Esophagus (tissue), 2 donors: ENCODE results near the gene MNAT1. TPM values are rescaled to one million over a fixed set of nuclear protein-coding genes. Genes with fewer than 3 reads are reported as not detected.

ENCODE experiments used
- H3K27ac ChIP-seq, 2 donors: one replicate each; pipeline ENCODE4 v1.5.1; 2013; ENCODE audit warnings: low read depth in 2 of 2, mild to moderate bottlenecking in 2 of 2, inconsistent platforms in 1 of 2, low read length in 1 of 2, moderate library complexity in 1 of 2
- H3K27me3 ChIP-seq, 2 donors: one replicate each; pipeline ENCODE4 v1.6.1; 2013; ENCODE audit warnings: low read length in 2 of 2, control low read depth in 1 of 2, mild to moderate bottlenecking in 1 of 2; ENCODE audit not compliant: insufficient read depth in 2 of 2, control insufficient read depth in 1 of 2
- H3K36me3 ChIP-seq, 2 donors: one replicate each; pipeline ENCODE4 v1.6.1; 2013; ENCODE audit warnings: low read length in 1 of 2; ENCODE audit not compliant: control insufficient read depth in 2 of 2, insufficient read depth in 2 of 2
- H3K4me1 ChIP-seq, 2 donors: one replicate each; pipeline ENCODE4 v1.6.1; 2013; ENCODE audit warnings: low read length in 1 of 2; ENCODE audit not compliant: control insufficient read depth in 2 of 2, insufficient read depth in 2 of 2
- H3K4me3 ChIP-seq, 2 donors: one replicate each; pipeline ENCODE4 v1.5.1; 2013; ENCODE audit warnings: low read length in 2 of 2, mild to moderate bottlenecking in 2 of 2, low read depth in 1 of 2, moderate library complexity in 1 of 2
- H3K9me3 ChIP-seq, 2 donors: one replicate each; pipeline ENCODE4 v1.6.1; 2013; ENCODE audit warnings: mild to moderate bottlenecking in 2 of 2, low read depth in 1 of 2, low read length in 1 of 2, moderate library complexity in 1 of 2; ENCODE audit not compliant: control insufficient read depth in 2 of 2, insufficient read depth in 1 of 2
- WGBS, 2 donors: extraction: QIAGEN DNeasy Blood & Tissue Kit; methylation state at CpG; one replicate each; pipeline ENCODE4 v1.1.7; 2013; 5-methylcytosine and 5-hydroxymethylcytosine counted together
- polyA plus RNA-seq, 2 donors: library from polyadenylated mRNA; stranded (reverse); fragments of 200-250 nt; gene quantifications; one replicate each; pipeline ENCODE4 v1.2.3, GENCODE V29; 2013
- donor health status: healthy with polysubstance abuse.
- donor health status: Bipolar disorder and iron deficiency.

The MNAT1 gene
- polyA plus RNA-seq, 2 donors: 13.4 to 18.1 TPM

DNA sequence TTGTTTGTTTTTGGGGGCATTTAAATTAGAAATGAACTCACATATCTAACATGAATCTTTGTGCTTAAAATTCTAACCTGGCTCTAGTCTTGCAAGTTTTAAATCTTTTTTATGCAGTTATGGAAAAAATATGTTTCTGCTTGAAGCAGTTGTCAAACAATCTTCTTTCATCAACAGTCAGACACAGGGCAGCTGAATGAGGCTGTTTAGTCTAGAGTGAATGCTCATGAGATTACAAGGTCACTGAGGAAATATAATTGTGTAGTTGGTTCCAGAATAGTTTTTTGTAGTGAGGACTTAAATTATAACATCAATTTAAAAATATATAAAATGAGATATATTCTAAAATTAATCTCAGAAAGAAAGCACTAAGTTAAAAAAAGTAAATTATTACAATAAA is 169.8 kb downstream of the MNAT1 start:
- Histone ChIP-seq H3K27me3 (no peaks in the 10 kb centered on the region), H3K27ac (no peak overlapping the region), H3K4me1 (no peaks in the 10 kb centered on the region), H3K9me3 (no peaks in the 10 kb centered on the region), H3K4me3 (no peak overlapping the region), H3K36me3 (no peaks in the 10 kb centered on the region)

GRCh38 chr14:60905923-60906322 is 171.4 kb downstream of the MNAT1 start:
- Histone ChIP-seq H3K27me3 (no peaks in the 10 kb centered on the region), H3K36me3 (no peaks in the 10 kb centered on the region), H3K27ac (no peak overlapping the region), H3K4me3 (no peak overlapping the region), H3K4me1 (no peaks in the 10 kb centered on the region), H3K9me3 (no peaks in the 10 kb centered on the region)

GRCh38 chr14:60915781-60916180 is 181.2 kb downstream of the MNAT1 start:
- no peaks in the 10 kb centered on the region for H3K27me3 ChIP-seq
- 82 to 97% methylated on average over 3 of the region's 3 CpGs for WGBS, 2 donors

DNA sequence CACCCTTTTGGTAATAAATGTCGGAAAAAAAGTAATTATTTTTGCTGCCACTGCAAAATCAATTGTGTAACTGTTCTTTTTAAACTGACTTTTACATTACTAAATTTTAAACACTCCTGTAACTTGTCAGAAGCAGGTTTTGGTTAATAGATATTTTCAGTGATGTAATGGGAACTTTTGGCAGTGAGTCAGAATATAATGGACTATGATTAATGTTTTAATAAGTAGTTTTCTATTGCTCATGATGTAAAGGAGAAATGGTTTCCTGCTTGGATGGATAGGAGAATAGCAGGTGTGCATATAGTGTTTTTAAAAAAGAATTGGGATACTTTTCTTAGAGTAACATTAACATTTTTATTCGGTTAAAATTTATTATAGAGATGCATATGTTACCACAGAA is 187.5 kb downstream of the MNAT1 start:
- Histone ChIP-seq H3K36me3 (no peaks in the 10 kb centered on the region), H3K9me3 (no peaks in the 10 kb centered on the region), H3K4me3 (no peak overlapping the region), H3K27ac (no peak overlapping the region), H3K4me1 (no peaks in the 10 kb centered on the region), H3K27me3 (no peaks in the 10 kb centered on the region)
- WGBS, 2 donors: 94 to 95% methylated on average over 2 of the region's 2 CpGs

More at GRCh38 chr14:60915781-60916180, 181.2 kb downstream of the MNAT1 start:
- no peaks in the 10 kb centered on the region for H3K9me3 ChIP-seq
- H3K4me3 ChIP-seq: no peak overlapping the region
- no peaks in the 10 kb centered on the region for H3K4me1 ChIP-seq
- H3K27ac ChIP-seq: no peak overlapping the region
- H3K36me3 ChIP-seq: peaks cover 0 to 3% of the 10 kb centered on the region in 2 donors

DNA sequence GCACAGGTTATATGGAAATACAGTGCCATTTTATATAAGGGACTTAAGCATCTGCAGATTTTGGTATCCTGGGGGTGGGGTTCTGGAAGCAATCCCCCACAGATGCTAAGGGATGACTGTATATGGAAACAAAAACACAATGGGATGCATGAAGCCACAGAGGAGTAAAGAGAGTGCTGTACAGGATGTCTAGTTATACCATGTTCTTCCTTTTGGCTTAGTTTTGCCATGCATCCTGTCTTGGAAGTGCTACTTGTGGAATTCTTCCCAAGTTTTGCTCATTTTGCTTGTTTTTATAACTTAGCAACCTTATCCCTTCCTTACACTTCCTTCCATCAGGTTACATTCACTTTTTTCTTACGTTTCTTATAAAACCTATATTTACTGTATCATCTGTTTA is 190.7 kb downstream of the MNAT1 start:
- no peaks in the 10 kb centered on the region for H3K27me3 ChIP-seq
- no peaks in the 10 kb centered on the region for H3K4me1 ChIP-seq
- no peaks in the 10 kb centered on the region for H3K9me3 ChIP-seq
- 86 to 89% methylated on average over 1 of the region's 1 CpG for WGBS, 2 donors
- H3K36me3 ChIP-seq: no peaks in the 10 kb centered on the region
- H3K27ac ChIP-seq: no peak overlapping the region
- H3K4me3 ChIP-seq: no peak overlapping the region

GRCh38 chr14:60926002-60926401 is 191.4 kb downstream of the MNAT1 start:
- 88 to 92% methylated on average over 3 of the region's 3 CpGs for WGBS, 2 donors
- no peaks in the 10 kb centered on the region for H3K9me3 ChIP-seq
- no peaks in the 10 kb centered on the region for H3K36me3 ChIP-seq
- H3K27me3 ChIP-seq: no peaks in the 10 kb centered on the region
- no peaks in the 10 kb centered on the region for H3K4me1 ChIP-seq
- H3K4me3 ChIP-seq: no peak overlapping the region
- no peak overlapping the region for H3K27ac ChIP-seq

DNA sequence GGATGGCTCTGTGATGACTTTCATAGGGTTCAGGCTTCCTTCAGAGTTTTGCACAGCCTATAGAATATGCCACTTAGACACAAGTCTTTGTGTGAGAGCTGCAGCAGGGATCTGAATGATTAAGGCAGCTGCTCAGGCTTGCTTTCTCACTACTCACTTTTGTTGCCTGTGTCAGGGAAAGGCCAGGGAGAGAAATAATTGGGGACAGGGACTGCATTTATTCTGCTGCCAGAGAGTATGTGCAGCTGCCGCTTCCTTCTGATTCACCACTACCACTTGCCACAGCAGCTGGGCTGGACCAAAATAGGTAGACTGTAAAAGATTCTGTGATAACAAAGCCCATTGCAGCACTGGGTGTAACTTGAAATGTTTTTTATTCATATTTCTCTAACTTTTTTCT is 196.7 kb downstream of the MNAT1 start:
- Histone ChIP-seq H3K36me3 (no peaks in the 10 kb centered on the region), H3K4me1 (no peaks in the 10 kb centered on the region), H3K27me3 (no peaks in the 10 kb centered on the region), H3K9me3 (no peaks in the 10 kb centered on the region), H3K4me3 (no peak overlapping the region), H3K27ac (no peak overlapping the region)
- WGBS, 2 donors: 86 to 92% methylated on average over 1 of the region's 1 CpG

DNA sequence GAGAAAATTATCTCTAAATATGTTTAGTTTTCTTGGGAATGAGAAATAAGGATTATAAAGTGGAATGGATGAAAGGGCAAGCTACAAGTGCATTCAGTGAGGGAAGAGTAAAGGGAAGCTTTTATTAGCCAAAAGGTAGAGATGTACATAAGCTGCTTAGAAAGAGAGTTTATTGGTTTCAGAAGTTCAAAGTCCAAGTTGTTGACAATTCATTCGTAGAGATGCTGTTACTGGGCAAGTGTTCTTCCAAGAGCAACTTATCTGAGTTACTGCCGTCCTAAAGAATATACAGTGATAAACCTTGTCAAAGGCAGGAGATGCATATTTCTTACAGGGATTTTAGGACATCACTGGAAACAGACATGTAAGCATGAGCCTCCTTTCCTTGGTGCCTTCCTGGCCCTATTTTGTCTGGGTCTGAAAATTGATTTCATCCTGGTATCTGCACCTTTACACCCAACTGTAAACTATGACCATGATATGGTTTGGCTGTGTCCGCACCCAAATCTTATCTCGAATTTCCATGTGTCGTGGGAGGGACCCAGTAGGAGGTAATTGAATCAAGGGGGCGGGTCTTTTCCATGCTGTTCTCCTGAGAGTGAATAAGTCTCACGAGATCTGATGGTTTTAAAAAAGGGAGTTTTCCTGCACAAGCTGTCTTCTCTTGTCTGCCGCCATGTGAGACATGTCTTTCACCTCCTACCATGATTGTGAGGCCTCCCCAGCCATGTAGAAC is 199.5 kb downstream of the MNAT1 start:
- no peaks in the 10 kb centered on the region for H3K36me3 ChIP-seq
- H3K27me3 ChIP-seq: no peaks in the 10 kb centered on the region
- no peak overlapping the region for H3K27ac ChIP-seq
- whole genome bisulfite sequencing, 2 donors: 73 to 92% methylated on average over 8 of the region's 8 CpGs
- no peak overlapping the region for H3K4me3 ChIP-seq
- H3K4me1 ChIP-seq: no peaks in the 10 kb centered on the region
- no peaks in the 10 kb centered on the region for H3K9me3 ChIP-seq

DNA sequence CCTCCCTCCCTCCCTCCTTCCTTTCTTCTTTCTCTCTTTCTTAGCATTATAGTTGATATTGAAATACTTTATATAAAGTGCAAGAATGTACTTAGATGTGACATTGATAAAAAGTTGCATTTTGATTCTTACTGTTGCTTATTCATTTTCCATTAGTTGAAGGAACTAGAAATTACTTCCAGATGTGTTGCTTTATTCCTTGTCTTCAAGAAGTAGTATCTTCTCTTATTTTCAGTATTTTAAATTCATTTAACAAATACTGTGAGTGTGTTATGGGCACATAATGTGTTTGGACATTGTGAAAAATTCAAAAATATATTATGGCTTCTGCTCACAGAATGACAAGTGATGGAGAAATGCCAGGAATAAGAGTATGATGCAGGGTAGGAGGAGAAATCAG is 200.8 kb downstream of the MNAT1 start:
- Histone ChIP-seq H3K4me3 (no peak overlapping the region), H3K36me3 (no peaks in the 10 kb centered on the region), H3K4me1 (no peaks in the 10 kb centered on the region), H3K9me3 (no peaks in the 10 kb centered on the region), H3K27ac (no peak overlapping the region), H3K27me3 (no peaks in the 10 kb centered on the region)

- H3K27me3 ChIP-seq: no peaks in the 10 kb centered on the region
- H3K9me3 ChIP-seq: no peaks in the 10 kb centered on the region
- no peaks in the 10 kb centered on the region for H3K4me1 ChIP-seq
- no peaks in the 10 kb centered on the region for H3K36me3 ChIP-seq
- no peak overlapping the region for H3K27ac ChIP-seq
- H3K4me3 ChIP-seq: no peak overlapping the region
- WGBS, 2 donors: 91 to 97% methylated on average over 1 of the region's 1 CpG
These were observed 209.1 kb downstream of the MNAT1 start for GRCh38 chr14:60943637-60944032.
